IPS DF 19.7 (cell line): ENCODE results near the gene CMPK1.

Source experiments
- DNase-seq: peaks from one replicate; pipeline ENCODE4 v3.0.0-alpha.2; 2013; ENCODE audit warnings: low read depth, low spot score

CMPK1 gene

GRCh38 chr1:47423872-47424271 lies 90.3 kb downstream of the CMPK1 start:
- no peak for DNase-seq

- DNase-seq = no peak
Observed at GRCh38 chr1:47424336-47424982, 90.9 kb downstream of the CMPK1 start.
